ENCODE results near the gene SRR.
"Not testable (repeated sequence)": the region's sequence is repeated elsewhere in the genome, so short reads cannot be mapped to it uniquely, and the experiment has no call there.

SRR gene

GRCh38 chr17:2303204-2304188 is at the start of gene SRR, which contains the start of gene SMG6:
SRR (plus strand) TSS chr17:2303950; CDS start chr17:2315561, 11,611 bp downstream.
SMG6 (minus strand) TSS chr17:2303785; CDS start chr17:2303720, 65 bp downstream.
- DNase-seq (ENCODE audit: low read depth), result peak; percentile 92

- not testable (repeated sequence) for DNase-seq (ENCODE audit: low read depth)
These were observed 44.9 kb upstream of the SRR start for GRCh38 chr17:2258830-2259229.

- peak; percentile 30 for DNase-seq (ENCODE audit: low read depth)
These were observed 43.8 kb upstream of the SRR start for GRCh38 chr17:2259769-2260536.

- no peak for DNase-seq (ENCODE audit: low read depth)
These were observed 41.6 kb upstream of the SRR start for GRCh38 chr17:2262135-2262587.

GRCh38 chr17:2263183-2264066 is 40.3 kb upstream of the SRR start:
- DNase-seq (ENCODE audit: low read depth), result no peak

- no peak for DNase-seq (ENCODE audit: low read depth)
These were observed 39.5 kb upstream of the SRR start for GRCh38 chr17:2264067-2264860.

GRCh38 chr17:2265166-2265565 is 38.6 kb upstream of the SRR start:
- DNase-seq (ENCODE audit: low read depth), result not testable (repeated sequence)

GRCh38 chr17:2266045-2266864 is 37.5 kb upstream of the SRR start:
- peak; percentile 73 for DNase-seq (ENCODE audit: low read depth)

- DNase-seq (ENCODE audit: low read depth), result no peak
These were observed 36.9 kb upstream of the SRR start for GRCh38 chr17:2266865-2267228.

- DNase-seq (ENCODE audit: low read depth), result no peak
These were observed 36.4 kb upstream of the SRR start for GRCh38 chr17:2267354-2267753.

- no peak for DNase-seq (ENCODE audit: low read depth)
These were observed 31.6 kb upstream of the SRR start for GRCh38 chr17:2271985-2272702.

GRCh38 chr17:2274414-2274813 is 29.3 kb upstream of the SRR start:
- DNase-seq (ENCODE audit: low read depth), result no peak

- DNase-seq (ENCODE audit: low read depth), result no peak
These were observed 28.0 kb upstream of the SRR start for GRCh38 chr17:2275722-2276121.

- no peak for DNase-seq (ENCODE audit: low read depth)
These were observed 26.1 kb upstream of the SRR start for GRCh38 chr17:2277429-2278170.

GRCh38 chr17:2279707-2280106 is 24.0 kb upstream of the SRR start:
- no peak for DNase-seq (ENCODE audit: low read depth)

GRCh38 chr17:2282297-2282873 is 21.4 kb upstream of the SRR start:
- no peak for DNase-seq (ENCODE audit: low read depth)

- DNase-seq (ENCODE audit: low read depth), result no peak
These were observed 20.4 kb upstream of the SRR start for GRCh38 chr17:2283302-2283701.

- no peak for DNase-seq (ENCODE audit: low read depth)
These were observed 13.8 kb upstream of the SRR start for GRCh38 chr17:2289878-2290478.
